Endothelial cell of umbilical vein (primary cell): Measurements from ENCODE around the gene NBEA. TPM values are rescaled to one million over a fixed set of nuclear protein-coding genes. Genes with fewer than 3 reads are reported as not detected.

Experiments used
- BruUV-seq: library from RNA; stranded (reverse); fragments of 400-500 nt; replicated peaks from 2 replicates; lab custom pipeline; 2021; lab: Mats Ljungman, UMichigan
- CTCF ChIA-PET: fragments of 300-600, 350-600 bp; sonication (Branson Sonifier 250); formaldehyde crosslinking; loops from one replicate; lab custom pipeline; 2021; ENCODE audit warnings: antibody characterized with exemption, inconsistent platforms; lab: Charles Lee
- POLR2A ChIA-PET: fragments of 300-600, 350-600 bp; sonication (Branson Sonifier 250); formaldehyde crosslinking; loops from one replicate; lab custom pipeline; 2021; ENCODE audit warnings: antibody characterized with exemption, inconsistent platforms; lab: Charles Lee
- DNase-seq: peaks from one replicate; pipeline ENCODE4 v3.0.0-alpha.2; 2011; ENCODE audit warnings: low read depth, low spot score
- FAIRE-seq: peaks from 2 replicates; lab custom pipeline; 2011; peaks lifted over from hg19 to GRCh38; lab: Jason Lieb, UNC
- H2AFZ ChIP-seq: 2 replicates; pipeline ENCODE4 v1.6.0; 2012; ENCODE audit warnings: low read depth, low read length, control low read depth, inconsistent platforms
- H3K27ac ChIP-seq: 2 replicates; pipeline ENCODE4 v1.5.1; 2011; ENCODE audit warnings: low read depth, mild to moderate bottlenecking, control low read depth, low read length, moderate library complexity; ENCODE audit not compliant: insufficient read depth
- H3K27me3 ChIP-seq, 2 experiments: 2 replicates each; pipeline versions ENCODE4 v1.6.0 to v1.6.1; 2011; ENCODE audit warnings: low read length in 2 of 2, mixed read lengths in 1 of 2; ENCODE audit not compliant: control insufficient read depth in 2 of 2, insufficient read depth in 2 of 2
- H3K36me3 ChIP-seq, 2 experiments: 2 replicates in 1 of 2; 3 replicates in 1 of 2; pipeline ENCODE4 v1.5.1; 2011; ENCODE audit warnings: low read length in 2 of 2, mild to moderate bottlenecking in 1 of 2, moderate library complexity in 1 of 2; ENCODE audit not compliant: control insufficient read depth in 2 of 2, insufficient read depth in 2 of 2; ENCODE audit errors: extremely low read depth in 1 of 2
- H3K4me1 ChIP-seq: 3 replicates; pipeline ENCODE4 v1.5.1; 2011; ENCODE audit warnings: mild to moderate bottlenecking, low read length; ENCODE audit not compliant: control insufficient read depth, insufficient read depth; ENCODE audit errors: extremely low read depth
- H3K4me2 ChIP-seq: 2 replicates; pipeline ENCODE4 v1.6.1; 2011; ENCODE audit warnings: low read length, control low read depth, mixed read lengths; ENCODE audit not compliant: insufficient read depth
- H3K4me3 ChIP-seq, 3 experiments: fragments of 200-600 bp in 1 of 3; sonication (generic), shearing (Covaris generic) in 1 of 3; replicated peaks in 1 of 3; 2 replicates each; pipeline ENCODE4 v1.5.1; 2011 to 2016; ENCODE audit warnings: control low read depth in 3 of 3, low read length in 3 of 3, mild to moderate bottlenecking in 2 of 3, inconsistent platforms in 1 of 3, low read depth in 1 of 3, moderate library complexity in 1 of 3; ENCODE audit not compliant: insufficient read depth in 1 of 3
- H3K79me2 ChIP-seq: 2 replicates; pipeline ENCODE4 v1.6.0; 2012; ENCODE audit warnings: low read length, inconsistent platforms; ENCODE audit not compliant: control insufficient read depth, insufficient read depth
- H3K9ac ChIP-seq: replicated peaks from 2 replicates; pipeline ENCODE3; 2011; ENCODE audit warnings: low read length, control low read depth; ENCODE audit not compliant: insufficient read depth; ENCODE audit errors: extremely low read depth
- H3K9me1 ChIP-seq: replicated peaks from 3 replicates; pipeline ENCODE4 v1.6.0; 2011; ENCODE audit warnings: mild to moderate bottlenecking, low read length; ENCODE audit not compliant: control insufficient read depth, insufficient read depth; ENCODE audit errors: extremely low read depth
- H3K9me3 ChIP-seq: replicated peaks from 2 replicates; pipeline ENCODE4 v1.5.1; 2012; ENCODE audit warnings: low read length, inconsistent platforms; ENCODE audit not compliant: control insufficient read depth, insufficient read depth
- H4K20me1 ChIP-seq: replicated peaks from 2 replicates; pipeline ENCODE3; 2011; ENCODE audit warnings: mild to moderate bottlenecking, low read length; ENCODE audit not compliant: control insufficient read depth, insufficient read depth; ENCODE audit errors: extremely low read depth
- CTCF ChIP-seq, 2 donors: IDR thresholded peaks; 1 replicate in 1 of 2; 2 replicates in 1 of 2; pipeline ENCODE4 v1.5.1; 2011; ENCODE audit warnings: low read length in 2 of 2, mild to moderate bottlenecking in 2 of 2, moderate library complexity in 2 of 2, control low read depth in 1 of 2, inconsistent platforms in 1 of 2, low read depth in 1 of 2; ENCODE audit not compliant: insufficient read depth in 1 of 2; ENCODE audit errors: extremely low read depth in 1 of 2
- EZH2 ChIP-seq: IDR thresholded peaks from 2 replicates; pipeline ENCODE4 v1.6.1; 2012; ENCODE audit warnings: borderline replicate concordance, low read depth, mild to moderate bottlenecking, moderate library complexity, low read length, inconsistent platforms; ENCODE audit not compliant: severe bottlenecking
- FOS ChIP-seq: IDR thresholded peaks from 2 replicates; pipeline ENCODE4 v1.6.1; 2011; ENCODE audit warnings: mild to moderate bottlenecking, low read length, moderate library complexity, borderline replicate concordance; ENCODE audit not compliant: insufficient read depth
- GATA2 ChIP-seq: IDR thresholded peaks from 2 replicates; pipeline ENCODE4 v1.7.0; 2011; ENCODE audit warnings: low read depth, mild to moderate bottlenecking, moderate library complexity, mixed read lengths, low read length; ENCODE audit not compliant: insufficient read length, insufficient read depth
- MAX ChIP-seq: IDR thresholded peaks from 2 replicates; pipeline ENCODE4 v1.6.1; 2011; ENCODE audit not compliant: insufficient read depth, insufficient read length
- MYC ChIP-seq: IDR thresholded peaks from one replicate; pipeline ENCODE4 v1.6.1; 2011; ENCODE audit warnings: mild to moderate bottlenecking, low read depth, low read length
- POLR2A ChIP-seq: IDR thresholded peaks from 2 replicates; pipeline ENCODE4 v1.6.1; 2012; ENCODE audit warnings: low read depth, mild to moderate bottlenecking, control low read depth, low read length
- POLR2AphosphoS5 ChIP-seq: IDR thresholded peaks from 2 replicates; pipeline ENCODE4 v1.6.1; 2012; ENCODE audit warnings: low read depth, mild to moderate bottlenecking, control low read depth, low read length, moderate library complexity; ENCODE audit not compliant: insufficient read depth
- dilution Hi-C: fragments of 300-500 bp; cut with MboI; formaldehyde crosslinking; loops from one replicate; pipeline ENCODE4 v1.15.0; 2019; ENCODE audit warnings: low sequenced_read_pairs; ENCODE audit not compliant: extremely low pct_ligation_motif_present
- intact Hi-C: fragments of 100-400 bp; cut with micrococcal nuclease; formaldehyde crosslinking; loops from one replicate; pipeline ENCODE4 v1.10.0; 2022
- polyA plus RNA-seq, 4 experiments: library from polyadenylated mRNA; depleted of rRNA in 3 of 4; stranded (reverse) in 3 of 4; unstranded in 1 of 4; fragments of >200 nt; gene quantifications; 2 replicates each; pipeline versions ENCODE4 v1.2.1 to v1.2.3, GENCODE V29; 2011 to 2012; ENCODE audit warnings: missing spikeins in 1 of 4
- total RNA-seq: library from RNA; stranded (reverse); gene quantifications from 2 replicates; pipeline ENCODE4 v1.2.3, GENCODE V29; 2021

The NBEA gene
- total and polyA plus RNA-seq, 2 donors (not counting 3 experiments of a cell fraction or from before 2014, with no cell fraction given): 3.0 to 4.8 TPM

GRCh38 chr13:35332134-35332533 is 390.1 kb downstream of the NBEA start:
- Histone ChIP-seq H3K9me1 (no peaks in the 10 kb centered on the region), H3K4me1 (no peaks in the 10 kb centered on the region), H3K36me3 (no peaks in the 10 kb centered on the region), H3K9ac (no peak overlapping the region), H3K27me3 (no peaks in the 10 kb centered on the region), H3K4me2 (no peak overlapping the region), H2AFZ (no peak overlapping the region), H3K9me3 (no peaks in the 10 kb centered on the region), H3K79me2 (no peaks in the 10 kb centered on the region), H3K4me3 (no peak overlapping the region), H4K20me1 (no peaks in the 10 kb centered on the region), H3K27ac (no peak overlapping the region)
- ChIA-PET POLR2A (no interaction called here), CTCF (no interaction called here)
- FAIRE-seq (no peak), DNase-seq (no peak)
- no TSS peak for BruUV-seq
- dilution Hi-C loops (no loop called here), intact Hi-C loops (no loop called here)
- TF ChIP-seq MAX: no peak
- no peak for TF ChIP-seq POLR2A
- TF ChIP-seq CTCF (IDR thresholded peaks at IDR 0.05; ENCODE audit: extremely low read depth in 1 of 2, insufficient read depth in 1 of 2, low read depth in 1 of 2, low read length in 2 of 2): no peak
- no peak for TF ChIP-seq GATA2
- TF ChIP-seq POLR2AphosphoS5: no peak
- no peak for TF ChIP-seq FOS
- no peak for TF ChIP-seq MYC
- no peak for TF ChIP-seq EZH2
